ENCODE measurements around the gene TMEM131.
"Not testable (repeated sequence)": the region's sequence is repeated elsewhere in the genome, so short reads cannot be mapped to it uniquely, and the experiment has no call there.

Gene TMEM131

DNA sequence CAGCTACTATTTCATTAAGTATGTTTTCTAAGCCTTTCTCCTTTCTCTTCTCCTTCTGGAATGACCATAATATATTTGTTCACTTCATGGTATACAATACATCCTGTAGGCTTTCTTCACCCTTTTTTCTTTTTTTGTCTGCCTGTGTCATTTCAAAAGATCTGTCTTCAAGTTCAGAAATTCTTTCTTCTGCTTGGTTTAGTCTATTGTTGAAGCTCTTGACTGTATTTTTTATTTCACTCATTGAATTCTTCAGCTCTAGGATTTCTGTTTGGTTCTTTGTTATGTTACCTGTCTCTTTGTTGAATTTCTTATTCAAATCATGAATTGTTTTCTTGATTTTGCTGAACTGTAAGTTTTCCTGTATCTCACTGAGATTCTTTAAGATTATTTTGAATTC is 109.9 kb downstream of the TMEM131 start:
- H3K27ac ChIP-seq, result no peak overlapping the region
- no peak for TF ChIP-seq ZFX (IDR thresholded peaks at IDR 0.05)
- TF ChIP-seq, protein P1, sequence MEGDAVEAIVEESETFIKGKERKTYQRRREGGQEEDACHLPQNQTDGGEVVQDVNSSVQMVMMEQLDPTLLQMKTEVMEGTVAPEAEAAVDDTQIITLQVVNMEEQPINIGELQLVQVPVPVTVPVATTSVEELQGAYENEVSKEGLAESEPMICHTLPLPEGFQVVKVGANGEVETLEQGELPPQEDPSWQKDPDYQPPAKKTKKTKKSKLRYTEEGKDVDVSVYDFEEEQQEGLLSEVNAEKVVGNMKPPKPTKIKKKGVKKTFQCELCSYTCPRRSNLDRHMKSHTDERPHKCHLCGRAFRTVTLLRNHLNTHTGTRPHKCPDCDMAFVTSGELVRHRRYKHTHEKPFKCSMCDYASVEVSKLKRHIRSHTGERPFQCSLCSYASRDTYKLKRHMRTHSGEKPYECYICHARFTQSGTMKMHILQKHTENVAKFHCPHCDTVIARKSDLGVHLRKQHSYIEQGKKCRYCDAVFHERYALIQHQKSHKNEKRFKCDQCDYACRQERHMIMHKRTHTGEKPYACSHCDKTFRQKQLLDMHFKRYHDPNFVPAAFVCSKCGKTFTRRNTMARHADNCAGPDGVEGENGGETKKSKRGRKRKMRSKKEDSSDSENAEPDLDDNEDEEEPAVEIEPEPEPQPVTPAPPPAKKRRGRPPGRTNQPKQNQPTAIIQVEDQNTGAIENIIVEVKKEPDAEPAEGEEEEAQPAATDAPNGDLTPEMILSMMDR (conservative IDR thresholded peaks at IDR 0.05), result no peak

DNA sequence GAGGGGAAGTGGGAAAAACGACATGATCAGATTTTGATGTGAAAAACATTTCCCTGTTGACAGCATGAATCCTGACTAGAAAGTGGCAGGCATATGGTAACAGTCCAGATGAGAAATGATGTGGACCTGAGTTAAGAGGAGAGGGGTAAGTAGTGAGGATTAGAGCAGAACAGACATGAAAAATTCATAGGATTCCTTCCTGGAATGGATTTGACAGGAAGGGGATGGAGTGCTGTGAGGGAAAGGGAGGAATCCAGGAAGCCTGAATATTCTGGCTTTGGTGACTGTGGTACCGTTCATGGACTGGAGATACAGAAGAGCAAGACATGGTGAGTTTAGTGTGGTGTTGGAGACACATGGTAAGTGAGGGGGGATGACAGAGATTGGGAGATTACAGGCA is 115.4 kb downstream of the TMEM131 start:
- H3K27ac ChIP-seq, result no peak overlapping the region
- TF ChIP-seq ZFX (IDR thresholded peaks at IDR 0.05), result no peak
- TF ChIP-seq, protein P1 (conservative IDR thresholded peaks at IDR 0.05), result no peak

DNA sequence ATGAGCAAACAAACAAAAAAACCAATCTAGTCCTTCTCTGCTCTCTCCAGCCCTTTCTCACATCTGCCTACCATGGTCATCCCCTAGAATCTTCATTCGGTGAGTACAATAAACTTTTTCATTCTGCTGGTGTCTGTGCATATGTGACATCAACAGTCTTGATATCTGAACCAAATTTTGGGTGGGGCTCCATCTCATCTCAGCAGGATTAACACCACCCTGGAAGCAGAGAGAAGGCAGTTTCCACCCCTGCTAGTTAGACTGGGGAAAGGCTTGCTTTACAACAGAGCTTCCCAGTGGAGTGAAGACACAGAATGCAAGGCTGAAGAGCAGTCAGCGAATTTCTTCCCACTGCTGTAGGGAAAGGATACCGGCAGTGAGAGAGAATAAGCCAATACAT is 116.9 kb downstream of the TMEM131 start:
- H3K27ac ChIP-seq, result no peak overlapping the region
- TF ChIP-seq, protein P1 (conservative IDR thresholded peaks at IDR 0.05), result no peak
- TF ChIP-seq ZFX (IDR thresholded peaks at IDR 0.05), result no peak

DNA sequence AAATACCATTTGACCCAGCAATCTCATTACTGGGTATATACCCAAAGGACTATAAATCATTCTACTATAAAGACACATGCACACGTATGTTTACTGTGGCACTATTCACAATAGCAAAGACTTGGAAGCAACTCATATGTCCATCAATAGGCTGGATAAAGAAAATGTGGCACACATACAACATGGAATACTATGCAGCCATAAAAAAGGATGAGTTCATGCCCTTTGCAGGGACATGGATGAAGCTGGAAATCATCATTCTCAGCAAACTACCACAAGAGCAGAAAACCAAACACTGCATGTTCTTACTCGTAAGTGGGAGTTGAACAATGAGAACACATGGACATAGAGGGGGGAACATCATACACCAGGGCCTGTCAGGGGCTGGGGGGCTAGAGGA is 117.4 kb downstream of the TMEM131 start:
- H3K27ac ChIP-seq, result not testable (repeated sequence)

DNA sequence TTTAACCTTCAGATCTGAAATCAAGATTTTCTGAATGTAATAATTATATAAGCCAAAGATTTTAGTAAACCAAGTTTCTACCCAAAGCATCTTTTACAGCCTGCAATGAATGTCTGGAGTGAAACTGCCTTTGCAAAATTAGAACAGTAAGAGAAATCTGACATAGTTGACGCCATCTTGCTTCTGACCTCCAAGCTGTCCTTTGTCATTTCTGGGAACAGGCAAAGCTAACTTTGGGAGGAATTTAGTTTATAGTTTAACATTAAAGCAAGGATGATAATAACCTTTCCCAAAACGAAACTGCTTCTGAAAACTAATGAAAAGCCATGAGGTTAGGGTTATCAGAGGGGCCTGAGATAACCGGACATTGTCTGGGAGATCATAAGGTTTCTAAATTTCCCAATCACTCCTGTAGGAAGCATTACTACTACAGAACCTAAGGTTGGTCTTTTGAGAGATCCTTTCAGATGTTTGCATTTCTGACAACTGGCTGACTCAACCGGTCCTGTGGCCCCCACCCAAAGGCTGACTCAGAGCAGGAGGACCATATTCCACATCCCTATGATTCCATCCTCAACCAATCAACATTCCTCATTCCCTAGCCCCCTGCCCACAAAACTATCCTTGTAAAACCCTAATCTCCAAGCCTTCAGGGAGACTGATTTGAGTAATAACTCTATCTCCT is 124.5 kb downstream of the TMEM131 start:
- TF ChIP-seq, protein P1 (conservative IDR thresholded peaks at IDR 0.05), result no peak
- no peak for TF ChIP-seq ZFX (IDR thresholded peaks at IDR 0.05)
- H3K27ac ChIP-seq, result no peak overlapping the region

DNA sequence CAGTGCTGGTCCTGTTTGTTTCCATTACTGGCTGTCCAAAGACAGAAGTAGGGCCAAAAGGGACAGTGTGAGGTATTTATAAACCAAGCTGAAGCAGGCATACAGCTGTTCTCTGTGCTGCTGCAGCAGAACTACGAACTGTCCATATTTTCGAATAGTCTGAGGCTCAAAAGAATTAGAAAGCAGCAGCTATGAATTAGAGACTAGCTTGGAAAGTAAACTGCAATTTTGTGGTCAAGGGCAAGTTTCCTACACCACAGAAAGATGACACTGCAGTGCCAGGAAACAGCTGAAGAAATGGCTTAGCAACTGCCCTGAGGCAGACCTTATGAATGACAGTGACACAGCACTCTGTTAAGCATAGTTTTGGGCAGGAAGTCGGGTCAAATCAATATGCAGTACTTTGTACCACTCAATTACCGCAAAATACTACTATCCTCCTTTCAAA is 125.3 kb downstream of the TMEM131 start:
- TF ChIP-seq, protein P1 (conservative IDR thresholded peaks at IDR 0.05), result no peak
- no peak for TF ChIP-seq ZFX (IDR thresholded peaks at IDR 0.05)
- H3K27ac ChIP-seq, result no peak overlapping the region

DNA sequence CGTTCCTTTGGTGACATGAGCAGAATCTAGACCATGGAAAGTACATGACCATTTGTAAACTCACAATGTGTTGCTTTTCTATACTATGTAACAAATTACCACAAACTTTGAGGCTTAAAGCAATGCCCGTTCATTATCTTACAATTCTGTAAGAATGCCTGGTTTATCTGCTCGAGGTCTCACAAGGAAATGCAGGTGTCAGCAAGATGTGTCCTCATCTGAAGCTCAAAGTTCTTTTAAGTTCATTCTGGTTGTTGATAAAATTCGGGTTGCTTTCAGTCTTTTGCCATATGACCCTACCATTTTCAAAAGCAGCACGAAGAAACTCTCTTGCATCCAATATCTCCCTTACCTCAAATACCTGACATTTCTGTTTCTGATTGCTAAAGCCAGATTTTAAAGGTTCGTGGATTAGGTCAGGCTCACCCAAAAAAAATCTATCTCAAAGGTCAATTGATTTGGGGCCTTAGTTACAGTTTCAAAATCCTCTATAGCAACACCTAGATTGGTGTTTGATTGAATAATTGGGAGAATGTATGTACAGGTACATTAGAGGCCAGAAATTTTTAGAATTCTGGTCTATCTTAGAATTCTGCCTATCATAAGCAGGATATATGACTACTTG is 125.9 kb downstream of the TMEM131 start:
- no peak overlapping the region for H3K27ac ChIP-seq
- TF ChIP-seq, protein P1 (conservative IDR thresholded peaks at IDR 0.05), result no peak
- no peak for TF ChIP-seq ZFX (IDR thresholded peaks at IDR 0.05)
